ENCODE data around the gene ZNF579. TPM values are rescaled to one million over a fixed set of nuclear protein-coding genes. Genes with fewer than 3 reads are reported as not detected.

ZNF579 gene
- total and polyA plus RNA-seq, 2 of the 13 experiments (the other 11 are each of a cell fraction or from before 2014, with no cell fraction given): 2.1 to 2.9 TPM

- no peak for TF ChIP-seq ZNF513 (CRISPR knock-in tag; conservative IDR thresholded peaks at IDR 0.05)
- no peak for TF ChIP-seq ZNF740 (CRISPR knock-in tag; IDR thresholded peaks at IDR 0.05)
- TF ChIP-seq ZNF790 (CRISPR knock-in tag; IDR thresholded peaks at IDR 0.05; ENCODE audit: borderline replicate concordance): no peak
- TF ChIP-seq ZNF557 (CRISPR knock-in tag; IDR thresholded peaks at IDR 0.05): no peak
- no peak for TF ChIP-seq SMYD3 (CRISPR knock-in tag; IDR thresholded peaks at IDR 0.05)
Measured at GRCh38 chr19:55530996-55531395, 49.7 kb downstream of the ZNF579 start (continued).

GRCh38 chr19:55529636-55530234 lies 50.9 kb downstream of the ZNF579 start:
- H3K9ac ChIP-seq (ENCODE audit: insufficient read depth, low read depth, low read length): no peak overlapping the region
- 77% methylated on average over 24 of the region's 56 CpGs for WGBS (ENCODE audit: low lambda C conversion rate)
- no peak overlapping the region for H3K27ac ChIP-seq (ENCODE audit: extremely low read length, insufficient read depth, low read length)
- H2AFZ ChIP-seq (ENCODE audit: low read length): no peak overlapping the region
- no peaks in the 10 kb centered on the region for H3K27me3 ChIP-seq (ENCODE audit: control insufficient read depth in 1 of 2, insufficient read depth in 2 of 2, low read length in 2 of 2)
- no peak for TF ChIP-seq AHR (CRISPR knock-in tag; IDR thresholded peaks at IDR 0.05)
- no peak for TF ChIP-seq ARID5B (CRISPR knock-in tag; IDR thresholded peaks at IDR 0.05)
- peak; percentile 96 for TF ChIP-seq ZBTB33 (CRISPR knock-in tag; IDR thresholded peaks at IDR 0.05)
- no peak overlapping the region for H3K4me3 ChIP-seq (replicated peaks in 1 of 3; ENCODE audit: insufficient read depth in 1 of 3, low read depth in 2 of 3, low read length in 3 of 3)
- DNase-seq (ENCODE audit: low spot score): no peak
- CTCF ChIA-PET (ENCODE audit: low intra/inter-chr PET ratio, low total read pairs): no interaction called here
- BruUV-seq (replicated peaks): no TSS peak
- intact Hi-C loops (cut with micrococcal nuclease; ENCODE audit: unreplicated experiment): no loop called here
- no peak for FAIRE-seq
- no peaks in the 10 kb centered on the region for H3K79me2 ChIP-seq (ENCODE audit: insufficient read depth, low read length)
- in situ Hi-C loops (cut with HindIII; ENCODE audit: extremely low pct_ligation_motif_present, low pct_unique_long_range_greater_than_20kb): no loop called here
- no peak overlapping the region for H3K4me2 ChIP-seq (ENCODE audit: low read depth, low read length)
- peaks cover 33% of the 10 kb centered on the region for H3K4me1 ChIP-seq (ENCODE audit: insufficient read depth, low read length)
- no peaks in the 10 kb centered on the region for H3K36me3 ChIP-seq (replicated peaks in 1 of 2; ENCODE audit: control insufficient read depth in 1 of 2, insufficient read depth in 2 of 2, low read length in 2 of 2)
- H4K20me1 ChIP-seq (ENCODE audit: insufficient read depth, low read length): no peaks in the 10 kb centered on the region
- POLR2A ChIA-PET: no interaction called here
- H3K9me3 ChIP-seq (ENCODE audit: low read length): no peaks in the 10 kb centered on the region
- no peak for ATAC-seq
